ENCODE results near the gene MGAT5. TPM values are rescaled to one million over a fixed set of nuclear protein-coding genes. Genes with fewer than 3 reads are reported as not detected.

Gene MGAT5
- total RNA-seq, 1 experiment from 2014 or later, result 34.0 TPM

DNA sequence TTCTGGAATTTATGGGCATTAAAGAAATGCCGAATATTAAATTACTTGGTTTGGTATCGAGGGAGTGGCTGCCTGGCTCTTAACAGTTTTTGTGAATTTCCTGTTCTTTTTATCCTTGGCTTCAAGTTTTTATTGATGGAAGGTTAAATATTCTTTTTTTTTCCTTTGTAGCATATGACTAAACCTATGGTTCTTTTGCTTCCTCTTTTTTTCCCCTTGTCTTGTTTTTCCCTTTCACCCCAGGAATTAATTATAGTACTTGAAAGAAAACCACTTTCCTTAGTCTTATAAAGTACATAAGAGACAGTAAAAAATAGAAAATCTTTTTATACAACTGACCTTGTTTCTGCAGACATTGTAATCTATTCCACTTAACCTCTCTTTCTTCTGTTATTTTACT, 42.4 kb downstream of the MGAT5 start:
- POLR2A ChIA-PET, result no interaction called here
- H2AFZ ChIP-seq (ENCODE audit: low read depth, low read length, poor library complexity, severe bottlenecking), result no peak overlapping the region
- CTCF ChIA-PET, result no interaction called here

DNA sequence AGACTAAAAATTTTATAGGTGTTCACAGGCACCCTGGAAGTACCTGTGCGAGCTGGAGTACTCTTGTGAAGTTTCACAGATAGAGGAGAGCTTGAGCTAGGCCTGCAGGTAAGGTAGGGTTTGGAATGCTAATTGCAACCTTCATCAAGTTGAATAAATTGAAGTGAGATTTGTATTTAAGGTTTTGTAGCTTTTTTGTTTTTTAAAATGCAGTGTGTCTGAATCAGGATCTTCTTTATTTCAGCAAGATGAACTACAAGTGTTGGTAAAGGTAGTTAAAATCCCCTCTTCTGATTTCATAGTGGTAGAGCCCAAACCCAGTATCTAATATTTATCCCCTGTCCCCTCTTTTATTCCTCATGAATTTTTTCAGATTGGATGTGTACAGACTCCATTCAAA, 45.5 kb downstream of the MGAT5 start:
- Histone ChIP-seq H3K27me3 (ENCODE audit: insufficient read depth, low read length) (no peaks in the 10 kb centered on the region), H3K79me2 (ENCODE audit: insufficient read depth, low read length) (no peaks in the 10 kb centered on the region), H3K36me3 (ENCODE audit: control insufficient read depth in 1 of 2, insufficient read depth in 2 of 2, low read length in 2 of 2) (no peaks in the 10 kb centered on the region), H3K4me1 (ENCODE audit: control insufficient read depth in 1 of 2, insufficient read depth in 2 of 2, low read length in 2 of 2) (no peaks in the 10 kb centered on the region), H4K20me1 (ENCODE audit: insufficient read depth) (no peaks in the 10 kb centered on the region; the same call in 1 of the 2 replicates), H3K9me2 (ENCODE audit: insufficient read depth) (no peaks in the 10 kb centered on the region), H3K27ac (ENCODE audit: low read depth, low read length) (no peak overlapping the region), H3K4me2 (ENCODE audit: low read length) (no peak overlapping the region), H3K9me3 (ENCODE audit: control insufficient read depth in 1 of 2, insufficient read depth in 1 of 2, low read depth in 1 of 2, low read length in 2 of 2) (no peaks in the 10 kb centered on the region), H3K9ac (ENCODE audit: low read length) (no peak overlapping the region), H2AFZ (ENCODE audit: low read depth, low read length, poor library complexity, severe bottlenecking) (no peak overlapping the region), H3K4me3 (replicated peaks in 1 of 2; ENCODE audit: low read depth in 1 of 2, low read length in 2 of 2) (no peak overlapping the region)
- POLR2A ChIA-PET, result no interaction called here
- RAD21 ChIA-PET (ENCODE audit: low non-redundant PET in 1 of 2, low total read pairs in 2 of 2, uncharacterized antibody in 2 of 2, unreplicated experiment in 2 of 2), result no interaction called here
- intact Hi-C loops (cut with micrococcal nuclease), result no loop called here
- ATAC-seq (no peak), DNase-seq (ENCODE audit: low read depth, low spot score) (no peak)
- no TSS peak for BruUV-seq (replicated peaks)
- TF ChIP-seq CEBPB (IDR thresholded peaks at IDR 0.05; ENCODE audit: low read depth) (no peak), RAD21 (IDR thresholded peaks at IDR 0.05; ENCODE audit: low read depth) (no peak), POLR2AphosphoS5 (IDR thresholded peaks at IDR 0.05; ENCODE audit: low read depth, low read length) (no peak), ATF3 (IDR thresholded peaks at IDR 0.05) (no peak), POLR2A (IDR thresholded peaks at IDR 0.05; ENCODE audit: borderline replicate concordance, extremely low read depth, insufficient read depth, insufficient read length) (no peak), ZFX (IDR thresholded peaks at IDR 0.05) (no peak), EZH2phosphoT487 (IDR thresholded peaks at IDR 0.05; ENCODE audit: borderline replicate concordance) (no peak)
- CTCF ChIA-PET, result interaction anchor here (0.7 kb wide), 1 partner anchor 10 kb away, joined by 3 read pairs; no protein-coding TSS in a partner anchor

More for the DNA sequence above, 42.4 kb downstream of the MGAT5 start:
- ATAC-seq (no peak), DNase-seq (ENCODE audit: low read depth, low spot score) (no peak)
- Histone ChIP-seq H3K27me3 (ENCODE audit: insufficient read depth, low read length) (no peaks in the 10 kb centered on the region), H3K27ac (ENCODE audit: low read depth, low read length) (no peak overlapping the region), H3K4me1 (ENCODE audit: control insufficient read depth in 1 of 2, insufficient read depth in 2 of 2, low read length in 2 of 2) (no peaks in the 10 kb centered on the region), H4K20me1 (ENCODE audit: insufficient read depth) (no peaks in the 10 kb centered on the region), H3K4me2 (ENCODE audit: low read length) (no peak overlapping the region), H3K36me3 (ENCODE audit: control insufficient read depth in 1 of 2, insufficient read depth in 2 of 2, low read length in 2 of 2) (no peaks in the 10 kb centered on the region), H3K4me3 (replicated peaks in 1 of 2; ENCODE audit: low read depth in 1 of 2, low read length in 2 of 2) (no peak overlapping the region), H3K9ac (ENCODE audit: low read length) (no peak overlapping the region), H3K9me2 (ENCODE audit: insufficient read depth) (no peaks in the 10 kb centered on the region), H3K79me2 (ENCODE audit: insufficient read depth, low read length) (no peaks in the 10 kb centered on the region), H3K9me3 (ENCODE audit: control insufficient read depth in 1 of 2, insufficient read depth in 1 of 2, low read depth in 1 of 2, low read length in 2 of 2) (no peaks in the 10 kb centered on the region)
- no TSS peak for BruUV-seq (replicated peaks)
- RAD21 ChIA-PET (ENCODE audit: low non-redundant PET in 1 of 2, low total read pairs in 2 of 2, uncharacterized antibody in 2 of 2, unreplicated experiment in 2 of 2), result no interaction called here
- intact Hi-C loops (cut with micrococcal nuclease), result no loop called here
- TF ChIP-seq ATF3 (IDR thresholded peaks at IDR 0.05) (no peak), CEBPB (IDR thresholded peaks at IDR 0.05; ENCODE audit: low read depth) (no peak), FOSL1 (IDR thresholded peaks at IDR 0.05; ENCODE audit: low read depth) (no peak), SP1 (IDR thresholded peaks at IDR 0.05; ENCODE audit: low read depth) (no peak), RAD21 (IDR thresholded peaks at IDR 0.05; ENCODE audit: low read depth) (no peak), EZH2phosphoT487 (IDR thresholded peaks at IDR 0.05; ENCODE audit: borderline replicate concordance) (no peak), EGR1 (IDR thresholded peaks at IDR 0.05; ENCODE audit: low read depth) (no peak), JUND (IDR thresholded peaks at IDR 0.05) (no peak)
- TF ChIP-seq, protein P1, sequence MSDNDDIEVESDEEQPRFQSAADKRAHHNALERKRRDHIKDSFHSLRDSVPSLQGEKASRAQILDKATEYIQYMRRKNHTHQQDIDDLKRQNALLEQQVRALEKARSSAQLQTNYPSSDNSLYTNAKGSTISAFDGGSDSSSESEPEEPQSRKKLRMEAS (IDR thresholded peaks at IDR 0.05), result no peak

Data from HCT116 (cell line).